Fibroblast of skin of right quadriceps (primary cell): ENCODE data around the gene NT5C3B.
"Not testable (repeated sequence)": the region's sequence is repeated elsewhere in the genome, so short reads cannot be mapped to it uniquely, and the experiment has no call there.

Experiments
- DNase-seq: peaks from one replicate; pipeline ENCODE4 v3.0.0-alpha.2; 2013

Gene NT5C3B

DNA sequence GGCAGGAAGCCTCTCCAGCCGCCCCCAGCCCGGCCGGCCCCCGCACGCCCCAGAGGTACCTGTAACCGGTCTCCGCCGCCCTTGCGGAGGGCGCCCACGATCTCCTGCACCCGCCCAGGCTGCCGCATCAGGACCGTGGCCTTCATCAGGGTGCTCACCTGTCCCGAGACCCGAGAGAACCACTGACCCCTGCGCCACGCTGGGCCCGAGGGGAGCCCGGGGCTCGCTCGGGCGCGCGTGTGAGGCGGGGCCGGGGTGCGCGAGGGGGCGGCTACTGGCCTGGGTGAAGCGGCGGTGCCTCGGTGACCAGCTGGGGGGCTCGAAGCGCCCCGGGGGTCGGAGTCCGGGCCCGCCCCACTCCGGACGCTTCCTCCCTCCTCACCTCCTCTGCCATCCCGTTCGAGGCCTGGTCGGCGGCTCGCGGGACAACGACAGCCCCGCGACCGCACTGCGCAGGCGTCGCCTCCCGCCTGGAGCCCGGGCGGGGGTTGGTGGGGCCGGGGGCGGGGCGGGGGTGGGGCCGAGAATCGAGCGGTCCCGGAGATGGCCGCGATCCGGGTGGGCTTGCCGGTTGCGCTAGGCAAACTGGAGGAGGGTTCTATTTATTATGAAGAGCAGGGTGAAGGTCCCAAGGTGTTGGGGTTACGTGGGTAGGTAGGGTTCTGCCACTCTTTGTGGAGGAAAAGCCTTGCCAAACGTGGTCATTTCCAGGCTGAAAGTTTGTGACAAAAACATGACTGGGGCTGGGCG, at the start of gene NT5C3B:
TSS of gene NT5C3B (minus strand) at position 433 of the 750 bp plus-strand sequence. CDS start at position 394, 39 bp downstream.
- peak; percentile 45 for DNase-seq

DNA sequence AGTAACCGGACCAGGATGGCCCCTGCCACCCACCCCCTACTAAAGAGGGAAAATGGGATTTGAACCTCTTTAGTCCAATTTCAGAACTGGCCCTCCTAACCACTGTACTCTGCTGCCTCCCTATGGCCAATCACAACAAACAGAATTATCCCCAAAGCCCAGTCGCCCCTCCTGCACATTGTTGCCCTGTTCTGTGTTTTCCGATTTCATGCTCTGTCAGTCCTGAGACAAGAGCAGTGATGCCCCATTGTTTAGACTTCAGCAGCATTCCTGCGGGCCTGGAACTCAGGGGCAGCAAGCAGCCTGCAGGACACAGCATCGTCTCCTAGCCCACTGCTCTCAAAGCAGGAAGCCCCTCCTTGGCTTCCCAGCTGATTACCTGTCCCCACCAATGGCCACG, 49.7 kb upstream of the NT5C3B start:
- DNase-seq: no peak

DNA sequence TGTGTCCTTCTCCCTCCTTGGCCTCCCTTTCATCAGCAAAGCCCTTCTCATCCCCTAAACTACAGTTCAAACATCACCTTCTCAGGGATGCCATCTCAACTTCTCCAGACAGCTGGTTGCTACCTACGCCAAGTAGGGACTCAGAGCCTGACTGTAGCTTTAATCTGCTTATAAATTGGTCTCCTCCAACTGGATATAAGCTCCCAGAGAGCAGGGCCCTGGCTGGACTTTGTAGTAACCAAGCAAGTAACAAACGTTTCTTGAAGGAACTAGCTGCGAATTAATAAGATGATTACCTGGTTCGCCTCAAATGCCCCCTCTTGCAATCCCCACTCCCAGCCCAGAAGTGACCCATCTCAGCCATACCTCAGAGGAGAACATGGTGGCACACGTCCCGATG, 46.7 kb upstream of the NT5C3B start:
- no peak for DNase-seq

DNA sequence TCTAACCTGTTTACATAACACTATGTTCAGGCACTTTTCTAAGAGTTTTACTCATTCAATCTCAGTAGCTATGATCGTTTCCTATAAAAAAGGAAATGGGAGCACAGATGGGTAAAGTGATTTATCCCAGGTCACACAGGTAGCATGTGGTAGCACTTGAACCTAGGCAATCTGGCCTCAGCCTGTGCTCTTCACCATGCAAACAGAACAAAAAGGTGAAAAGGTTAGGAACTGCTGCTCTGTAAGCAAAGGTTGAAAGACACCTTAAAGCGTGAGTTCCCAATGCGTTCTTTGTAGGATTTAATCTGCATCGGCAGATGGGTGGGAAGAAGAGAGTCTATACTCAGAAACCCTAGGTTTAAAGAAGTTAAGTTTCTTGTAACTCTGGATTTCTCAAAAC, 44.1 kb upstream of the NT5C3B start:
- no peak for DNase-seq

DNA sequence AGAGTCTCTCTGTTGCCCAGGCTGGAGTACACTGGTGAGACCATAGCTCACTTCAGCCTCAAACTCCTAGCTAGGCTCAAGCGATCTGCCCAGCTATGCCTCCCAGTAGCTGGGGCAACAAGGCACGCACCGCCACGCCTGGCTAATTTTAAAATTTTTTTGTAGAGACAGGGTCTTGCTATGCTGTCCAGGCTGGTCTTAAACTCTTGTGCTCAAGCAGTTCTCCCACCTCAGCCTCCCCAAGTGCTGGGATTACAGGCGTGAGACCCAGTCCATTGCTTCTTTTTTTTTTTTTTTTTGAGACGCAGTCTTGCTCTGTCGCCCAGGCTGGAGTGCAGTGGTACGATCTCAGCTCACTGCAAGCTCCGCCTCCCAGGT, 38.2 kb upstream of the NT5C3B start:
- not testable (repeated sequence) for DNase-seq

DNA sequence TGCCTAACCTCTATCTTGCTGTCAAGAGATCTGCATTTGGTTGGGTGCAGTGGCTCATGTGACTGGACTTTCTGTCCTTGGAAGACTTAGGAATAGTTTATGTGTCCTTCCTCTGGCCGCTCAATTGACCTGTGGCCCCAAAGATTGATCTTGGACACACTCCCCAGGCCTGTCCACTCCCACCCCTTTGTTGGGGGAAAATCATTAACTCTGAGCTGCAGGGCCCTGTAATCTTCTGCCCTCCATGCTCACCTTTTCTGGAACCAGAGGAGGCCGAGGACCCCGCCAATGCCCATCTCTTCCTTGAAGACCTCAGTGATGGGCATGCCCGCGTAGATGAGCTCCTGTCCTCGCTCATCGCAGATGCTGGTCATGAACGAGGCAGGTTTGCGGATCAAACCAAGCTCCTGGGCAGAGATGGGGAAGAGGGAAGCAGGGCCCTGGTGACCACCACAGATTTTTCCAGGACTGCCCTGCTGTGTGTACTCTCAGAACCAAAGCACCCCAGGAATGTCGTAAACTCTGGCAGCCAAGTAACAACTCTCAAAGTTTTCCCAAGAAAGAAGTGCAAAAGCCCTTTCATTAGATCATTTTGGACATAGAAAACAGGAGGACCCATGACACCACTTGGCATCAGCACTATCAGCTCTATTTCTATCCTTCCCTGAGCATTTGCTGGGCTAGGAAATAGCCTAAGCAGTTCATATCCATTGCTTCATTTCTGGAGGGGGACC, 37.7 kb upstream of the NT5C3B start:
- DNase-seq: no peak

DNA sequence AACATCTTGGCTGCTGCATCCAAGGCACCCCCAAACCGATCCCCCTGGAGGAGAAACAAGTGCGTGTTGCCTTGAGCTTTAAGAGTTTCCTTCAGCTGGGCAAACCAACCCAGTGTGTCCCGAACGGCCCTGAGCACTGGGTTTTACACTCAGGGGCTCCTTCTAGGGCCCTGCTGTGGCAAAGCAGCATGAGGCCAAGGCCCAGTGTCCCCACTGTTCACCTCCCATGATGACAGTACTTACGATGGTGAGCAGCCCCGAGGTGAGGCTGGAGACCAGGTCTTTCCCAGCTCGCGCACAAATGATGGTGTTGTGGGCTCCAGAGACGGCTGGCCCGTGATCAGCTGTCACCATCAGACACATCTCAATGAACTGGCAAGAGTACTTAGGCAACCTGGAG, 35.8 kb upstream of the NT5C3B start:
- no peak for DNase-seq

DNA sequence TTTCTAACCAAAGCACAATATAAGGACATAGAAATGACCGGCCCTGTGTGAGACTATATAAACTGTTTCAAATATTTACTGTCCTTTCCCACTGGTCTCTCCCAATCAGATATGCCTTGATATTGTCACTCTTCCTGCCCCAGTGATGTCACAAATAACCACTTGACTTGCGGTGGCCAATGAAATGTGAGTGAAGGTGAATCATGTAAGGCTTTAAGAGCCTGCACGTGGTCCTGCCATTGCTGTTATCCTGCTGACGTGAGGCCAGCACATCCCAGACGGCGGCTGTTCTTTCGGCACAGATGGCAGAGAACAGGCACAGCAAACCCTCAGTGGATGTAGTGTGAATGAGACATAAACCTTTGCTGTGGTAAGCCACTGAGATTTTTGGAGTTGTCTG, 34.6 kb upstream of the NT5C3B start:
- DNase-seq: no peak

DNA sequence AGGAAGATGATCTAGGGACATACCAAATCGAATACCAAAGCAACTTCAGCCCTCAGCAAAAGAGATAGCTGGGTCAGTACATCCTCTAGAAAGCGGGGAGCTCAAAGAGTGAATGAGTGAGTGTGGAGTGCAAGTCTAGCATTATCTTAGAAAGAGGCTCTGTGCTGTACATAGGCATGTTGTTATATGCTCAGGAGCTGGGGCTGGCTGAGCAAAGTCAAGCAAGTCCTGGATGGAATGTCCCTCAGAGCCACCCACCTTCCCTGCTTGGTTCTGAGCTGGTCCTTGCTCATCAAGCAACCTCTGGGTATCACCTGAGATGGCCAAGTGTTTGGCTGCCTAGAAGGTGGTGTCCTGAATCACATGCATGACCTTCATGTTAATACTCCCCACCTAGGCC, 34.1 kb upstream of the NT5C3B start:
- no peak for DNase-seq

DNA sequence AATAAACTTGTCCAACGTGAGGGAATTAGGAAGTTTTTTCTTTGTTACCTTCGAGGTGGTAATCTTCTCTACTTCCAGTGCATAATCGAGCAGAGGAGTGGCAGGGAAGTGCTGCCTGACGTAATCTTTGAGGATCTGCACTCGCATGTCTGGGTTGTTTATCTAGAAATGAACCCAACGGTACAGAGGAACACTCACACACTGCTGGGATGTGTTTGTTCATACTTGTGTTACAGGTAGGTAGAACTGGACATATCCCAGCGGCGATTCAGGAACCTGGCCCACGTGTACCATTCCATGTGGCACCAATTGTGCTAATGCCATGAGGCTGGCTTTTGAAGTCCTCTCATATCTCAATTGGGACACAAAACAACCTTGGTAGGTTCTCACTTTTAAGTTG, 33.4 kb upstream of the NT5C3B start:
- DNase-seq: no peak

DNA sequence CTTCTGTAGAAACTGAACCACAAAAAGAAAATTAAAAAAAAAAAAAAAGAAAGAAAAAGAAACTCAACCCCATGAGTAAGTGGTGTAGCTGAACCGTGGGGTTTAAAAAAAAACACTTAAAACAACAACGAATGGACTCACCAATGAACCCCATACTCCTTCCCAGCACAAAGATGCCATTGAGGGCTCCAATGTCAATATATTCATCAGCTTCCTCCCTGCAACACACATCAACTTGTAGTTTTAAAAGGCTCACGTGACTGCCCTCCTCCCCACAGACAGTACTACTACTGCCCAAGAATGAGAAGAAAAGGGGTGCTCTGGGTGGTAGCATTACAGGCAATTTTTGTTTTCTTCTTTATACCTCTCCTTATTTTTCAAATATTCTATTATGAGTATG, 32.5 kb upstream of the NT5C3B start:
- no peak for DNase-seq

DNA sequence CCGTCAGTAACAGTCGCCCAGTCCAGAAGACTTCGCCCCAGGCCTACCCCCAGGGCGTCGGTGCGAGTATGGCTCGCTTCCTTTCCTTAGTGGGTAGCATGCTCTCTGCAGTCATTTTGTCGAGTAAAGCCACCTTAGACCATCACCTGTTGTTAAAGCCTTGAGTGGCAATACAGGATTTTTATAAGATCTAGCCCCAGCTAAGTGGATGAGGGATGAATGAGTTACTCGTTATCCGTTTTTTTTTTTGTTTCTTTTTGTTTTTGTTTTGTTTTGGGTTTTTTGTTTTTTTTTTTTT, 29.5 kb upstream of the NT5C3B start:
- no peak for DNase-seq

DNA sequence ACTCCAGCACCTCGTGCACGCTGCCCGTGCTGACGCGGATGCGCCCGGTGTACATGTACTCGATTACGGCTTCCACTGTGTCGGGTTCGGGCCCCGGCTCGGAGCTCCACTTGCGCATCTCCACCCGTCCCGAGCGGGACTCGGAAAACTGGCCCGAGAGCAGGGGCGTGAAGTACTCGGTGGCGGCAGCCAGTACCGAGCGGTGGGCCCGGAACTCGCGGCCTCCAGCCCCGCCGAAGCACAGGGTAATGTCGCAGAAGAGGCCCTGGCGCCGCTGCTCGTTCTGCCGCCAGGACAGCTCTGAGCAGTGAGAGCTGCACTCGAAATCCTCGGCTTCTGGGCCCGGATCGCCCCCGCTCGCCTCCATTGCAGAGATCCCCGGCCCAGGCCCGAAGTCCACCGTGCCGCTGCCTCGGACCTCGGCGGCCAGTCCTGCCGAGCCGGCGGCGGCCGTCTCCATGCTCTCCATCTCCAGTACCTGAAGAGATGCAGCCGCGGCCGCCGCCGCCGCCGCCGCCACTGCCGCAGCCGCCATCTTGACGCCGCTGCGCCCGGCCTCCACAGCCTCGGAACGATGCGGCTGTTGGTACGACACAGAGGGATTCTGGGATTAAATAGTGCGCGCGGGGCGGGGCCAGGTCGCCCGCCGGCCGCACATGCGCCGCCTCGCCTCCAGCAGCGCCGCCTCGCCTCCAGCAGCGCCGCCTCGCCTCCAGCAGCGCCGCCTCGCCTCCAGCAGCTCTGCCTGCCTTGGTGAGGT, 29.0 kb upstream of the NT5C3B start, which contains the start of gene KLHL11:
TSS of gene KLHL11 (minus strand) at position 588 of the 760 bp plus-strand sequence. CDS start at position 535, 53 bp downstream.
- peak; percentile 87 for DNase-seq

DNA sequence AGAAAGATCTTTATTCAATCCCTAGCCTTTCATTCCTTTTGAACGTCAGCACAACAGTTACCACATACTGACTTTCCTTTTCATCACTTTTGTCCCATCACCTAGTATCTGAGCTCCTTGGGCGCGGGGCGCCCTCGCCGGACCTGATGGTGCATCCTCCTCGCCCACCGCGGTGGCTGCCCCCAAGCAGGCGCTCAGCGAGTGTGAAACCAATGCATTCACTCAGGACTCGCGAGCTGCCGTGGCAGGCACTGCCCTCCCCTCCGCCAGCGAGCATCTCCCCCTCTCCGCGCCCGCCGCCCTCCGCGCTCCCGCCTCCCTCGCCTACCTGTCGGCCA, 28.4 kb upstream of the NT5C3B start:
- no peak for DNase-seq

DNA sequence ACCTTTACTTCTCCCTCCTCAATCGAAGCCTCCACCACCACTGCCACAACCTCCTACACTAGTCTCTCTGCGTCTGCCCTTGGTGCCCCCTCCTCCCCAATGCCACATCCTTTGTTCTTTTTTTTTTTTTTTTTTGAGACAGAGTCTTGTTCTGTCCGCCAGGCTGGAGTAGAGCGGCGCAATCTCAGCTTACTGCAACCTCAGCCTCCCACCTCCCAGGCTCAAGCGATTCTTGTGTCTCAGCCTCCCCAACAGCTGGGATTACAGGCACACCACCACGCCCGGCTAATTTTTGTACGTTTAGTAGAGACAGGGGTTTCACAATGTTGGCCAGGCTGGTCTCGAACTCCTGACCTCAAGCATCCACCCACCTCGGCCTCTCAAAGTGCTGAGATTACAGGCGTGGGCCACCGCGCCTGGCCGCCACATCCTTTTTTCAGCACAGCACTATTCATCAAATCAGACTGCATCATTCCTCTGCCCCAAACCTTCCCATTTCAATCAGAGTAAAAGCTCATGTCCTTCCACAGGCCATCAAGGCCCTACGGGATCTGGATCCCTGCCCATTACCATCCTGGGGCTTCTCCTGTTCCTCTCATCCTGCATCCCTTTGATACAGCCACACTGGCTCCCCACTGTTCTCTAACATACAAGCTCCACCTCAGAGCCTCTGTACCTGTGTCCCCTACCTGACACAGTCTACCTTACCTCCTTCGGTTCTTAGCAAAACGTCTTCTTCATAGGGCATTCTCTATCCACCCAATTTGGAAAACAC, 27.2 kb upstream of the NT5C3B start:
- no peak for DNase-seq

DNA sequence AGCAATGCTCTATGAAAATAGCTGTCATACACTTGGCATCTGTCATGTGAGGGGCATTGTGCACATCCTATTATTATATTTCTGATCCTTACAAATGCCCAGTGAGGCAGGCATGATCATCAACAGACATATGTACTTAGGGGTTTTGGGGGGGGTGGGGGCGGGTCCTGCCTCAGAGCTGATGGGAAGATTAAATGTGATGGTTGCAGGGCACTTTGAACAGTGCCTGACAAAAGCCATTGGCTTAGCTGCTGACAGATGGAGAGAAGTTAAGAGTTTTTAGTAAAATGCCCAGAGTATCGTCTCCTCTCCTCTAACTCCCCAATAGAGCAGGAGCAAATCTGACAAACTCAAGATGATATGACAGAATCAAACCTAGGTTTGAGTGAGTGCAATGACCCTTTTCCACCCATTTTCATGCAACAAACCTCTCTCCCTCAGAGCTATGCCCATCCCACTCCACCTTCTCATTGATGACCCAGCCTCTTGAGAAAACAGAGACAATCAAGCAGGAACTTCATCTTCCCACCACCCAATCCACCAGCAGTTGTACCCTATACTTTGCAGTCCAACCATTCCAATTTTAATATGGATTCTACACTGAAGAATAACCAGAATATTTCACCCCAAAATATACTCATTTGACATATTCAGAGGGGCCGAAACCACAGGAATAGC, 24.4 kb upstream of the NT5C3B start:
- no peak for DNase-seq

DNA sequence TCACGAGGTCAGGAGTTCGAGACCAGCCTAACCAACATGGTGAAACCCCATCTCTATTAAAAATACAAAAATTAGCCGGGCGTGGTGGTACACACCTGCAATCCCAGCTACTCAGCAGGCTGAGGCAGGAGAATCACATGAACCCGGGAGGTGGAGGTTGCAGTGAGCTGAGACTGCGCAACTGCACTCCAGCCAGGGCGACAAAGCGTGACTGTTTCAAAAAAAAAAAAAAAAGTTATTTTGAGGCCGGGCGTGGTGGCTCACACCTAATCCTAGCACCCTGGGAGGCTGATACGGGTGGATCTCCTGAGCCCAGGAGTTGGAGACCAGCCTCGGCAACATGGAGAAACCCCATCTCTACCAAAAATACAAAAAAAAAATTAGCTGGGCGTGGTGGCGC, 15.3 kb upstream of the NT5C3B start:
- DNase-seq: not testable (repeated sequence)

DNA sequence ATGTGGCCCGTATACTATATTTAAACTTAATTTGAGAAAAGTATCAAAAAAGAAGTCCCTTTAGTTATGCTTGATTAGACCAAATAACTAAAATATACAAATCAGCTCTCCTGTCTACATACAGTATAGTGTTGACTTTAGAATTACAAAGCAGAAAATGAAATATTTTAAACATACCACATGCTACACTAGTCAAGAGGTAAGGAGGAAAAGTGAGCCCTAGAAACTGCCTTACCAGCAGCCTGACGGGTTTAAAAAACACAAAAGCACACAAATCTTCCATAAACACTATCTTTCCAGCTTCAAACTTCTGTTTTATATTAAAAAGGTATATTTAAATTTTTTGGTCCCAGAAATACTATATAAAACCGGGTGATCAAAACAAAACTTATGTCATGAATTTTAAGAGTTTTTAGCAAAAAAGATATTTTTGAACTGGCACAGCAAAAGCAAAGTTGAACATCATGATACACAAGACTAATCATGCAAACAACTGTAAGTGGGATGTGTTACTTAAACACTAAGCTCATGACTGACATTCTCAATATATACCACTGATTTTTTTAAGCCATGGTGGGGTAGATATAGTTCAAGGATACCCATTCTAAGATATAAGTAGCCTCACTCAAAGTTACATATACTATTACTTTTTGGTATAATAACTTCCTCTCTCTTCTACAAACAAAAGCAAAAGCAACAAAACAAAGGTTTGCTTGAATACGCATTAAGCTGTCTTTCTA, 13.4 kb upstream of the NT5C3B start:
- no peak for DNase-seq

DNA sequence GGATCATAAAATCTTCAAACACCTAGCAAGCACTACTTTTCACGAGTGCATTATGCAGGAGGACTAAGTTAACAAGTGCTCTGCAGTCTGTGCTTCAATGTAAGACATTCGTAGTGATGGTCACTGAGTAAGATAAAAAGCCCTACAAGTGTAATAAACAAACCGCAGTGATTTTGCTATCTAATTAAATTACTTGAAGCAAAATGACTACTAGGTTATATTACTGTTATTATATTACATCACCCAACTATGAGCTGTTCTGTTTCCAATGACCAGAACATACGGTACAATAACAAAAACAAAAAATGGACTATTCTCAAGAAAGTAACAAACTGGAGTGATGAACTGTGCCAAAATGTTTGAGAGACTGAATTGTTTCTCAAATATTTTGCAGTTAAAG, 12.8 kb upstream of the NT5C3B start:
- no peak for DNase-seq

DNA sequence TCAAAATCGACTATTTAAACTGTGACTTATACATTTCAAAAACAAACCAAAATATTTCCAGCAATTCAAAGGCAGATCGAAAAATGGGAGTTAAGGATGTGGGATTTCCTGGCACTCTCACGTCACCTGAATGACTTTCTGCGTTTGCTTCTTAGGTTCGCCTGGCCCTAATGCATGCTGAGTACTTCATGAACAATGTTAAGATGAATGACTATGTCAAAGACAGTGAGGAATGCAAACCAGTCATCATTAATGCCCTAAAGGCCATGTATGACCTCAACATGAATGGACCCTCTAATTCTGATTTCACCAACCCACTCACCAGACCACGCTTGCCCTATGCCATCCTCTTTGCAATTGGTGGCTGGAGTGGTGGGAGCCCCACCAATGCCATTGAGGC, 8.9 kb upstream of the NT5C3B start:
- no peak for DNase-seq

DNA sequence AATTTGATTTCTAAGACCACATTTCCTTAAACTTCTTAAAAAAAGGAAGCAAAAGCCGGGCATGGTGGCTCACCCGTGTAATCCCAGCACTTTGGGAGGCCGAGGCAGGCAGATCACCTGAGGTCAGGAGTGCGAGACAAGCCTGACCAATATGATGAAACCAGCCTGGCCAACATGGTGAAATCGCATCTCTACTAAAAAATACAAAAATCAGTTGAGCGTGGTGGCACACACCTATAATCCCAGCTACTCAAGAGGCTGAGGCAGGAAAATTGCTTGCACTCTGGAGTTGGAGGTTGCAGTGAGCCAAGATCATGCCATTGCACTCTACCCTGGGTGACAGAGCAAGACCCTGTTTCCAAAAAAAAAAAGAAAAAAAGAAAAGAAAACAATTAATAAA, 4.7 kb upstream of the NT5C3B start:
- not testable (repeated sequence) for DNase-seq

DNA sequence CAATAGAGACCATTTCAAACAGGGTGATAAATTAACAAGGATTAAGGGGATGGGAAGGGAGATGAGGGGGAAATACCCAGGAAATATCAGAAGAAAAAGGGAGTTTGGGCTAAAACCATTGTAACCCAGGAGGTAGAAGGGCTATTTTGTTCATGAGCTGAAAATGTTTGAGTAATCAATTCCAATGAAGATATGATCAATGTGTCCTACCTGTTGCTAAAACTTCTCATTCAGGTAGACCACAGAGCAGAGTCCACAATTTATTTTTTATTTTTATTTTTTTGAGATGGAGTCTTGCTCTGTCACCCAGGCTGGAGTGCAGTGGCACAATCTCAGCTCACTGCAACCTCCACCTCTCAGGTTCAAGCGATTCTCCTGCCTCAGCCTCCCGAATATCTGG, 3.4 kb upstream of the NT5C3B start:
- not testable (repeated sequence) for DNase-seq
